GM23248 (cell line): ENCODE data around the gene ARFGAP2. TPM values are rescaled to one million over a fixed set of nuclear protein-coding genes. Genes with fewer than 3 reads are reported as not detected.

Source experiments
- DNase-seq: peaks from one replicate; pipeline ENCODE4 v3.0.0-alpha.2; 2015
- H2AFZ ChIP-seq: fragments of 200-600 bp; sonication (generic); 2 replicates; pipeline ENCODE4 v1.6.1; 2016; ENCODE audit warnings: antibody characterized with exemption
- H3F3A ChIP-seq: fragments of 200-600 bp; sonication (generic); 2 replicates; pipeline ENCODE4 v1.6.1; 2016; ENCODE audit warnings: mild to moderate bottlenecking, antibody characterized with exemption, mixed run types; ENCODE audit not compliant: insufficient read depth
- H3K27ac ChIP-seq: fragments of 200-600 bp; sonication (generic); 2 replicates; pipeline ENCODE4 v1.5.1; 2016; ENCODE audit warnings: mild to moderate bottlenecking
- H3K27me3 ChIP-seq: fragments of 200-600 bp; sonication (generic); replicated peaks from 2 replicates; pipeline ENCODE4 v1.6.1; 2016; ENCODE audit warnings: mild to moderate bottlenecking; ENCODE audit not compliant: insufficient read depth
- H3K36me3 ChIP-seq: fragments of 200-600 bp; sonication (generic); 2 replicates; pipeline ENCODE4 v1.6.1; 2016; ENCODE audit warnings: low read depth, mild to moderate bottlenecking
- H3K4me1 ChIP-seq: fragments of 200-600 bp; sonication (generic); 2 replicates; pipeline ENCODE4 v1.6.1; 2016; ENCODE audit warnings: mild to moderate bottlenecking; ENCODE audit not compliant: insufficient read depth
- H3K4me2 ChIP-seq: fragments of 200-600 bp; sonication (generic); one replicate; pipeline ENCODE4 v1.6.1; 2016; ENCODE audit warnings: mild to moderate bottlenecking; ENCODE audit not compliant: unreplicated experiment
- H3K4me3 ChIP-seq: fragments of 200-600 bp; sonication (generic); 2 replicates; pipeline ENCODE4 v1.5.1; 2016; ENCODE audit warnings: mild to moderate bottlenecking
- H3K79me2 ChIP-seq: fragments of 200-600 bp; sonication (generic); 2 replicates; pipeline ENCODE4 v1.6.1; 2016; ENCODE audit warnings: mild to moderate bottlenecking; ENCODE audit not compliant: insufficient read depth
- H3K9ac ChIP-seq: fragments of 200-600 bp; sonication (generic); 2 replicates; pipeline ENCODE4 v1.6.1; 2016; ENCODE audit warnings: mild to moderate bottlenecking
- H3K9me2 ChIP-seq: fragments of 200-600 bp; sonication (generic); 2 replicates; pipeline ENCODE4 v1.6.1; 2016; ENCODE audit warnings: mixed run types, mild to moderate bottlenecking, moderate library complexity; ENCODE audit not compliant: insufficient read depth
- H3K9me3 ChIP-seq: fragments of 200-600 bp; sonication (generic); one replicate; pipeline ENCODE4 v1.6.1; 2017; ENCODE audit warnings: low read depth
- H4K20me1 ChIP-seq: fragments of 200-600 bp; sonication (generic); 2 replicates; pipeline ENCODE4 v1.6.0; 2016; ENCODE audit not compliant: insufficient read depth
- EZH2 ChIP-seq: fragments of 200-600 bp; sonication (generic); IDR thresholded peaks from 2 replicates; pipeline ENCODE4 v1.6.1; 2018; ENCODE audit warnings: antibody characterized with exemption, mild to moderate bottlenecking; ENCODE audit not compliant: insufficient read depth, poor library complexity, severe bottlenecking
- EZH2phosphoT487 ChIP-seq: fragments of 200-600 bp; sonication (generic); IDR thresholded peaks from 2 replicates; pipeline ENCODE4 v1.6.1; 2018; ENCODE audit warnings: antibody characterized with exemption, moderate library complexity, mild to moderate bottlenecking, low read depth; ENCODE audit not compliant: insufficient read depth
- WGBS, 2 experiments: methylation state at CpG; one replicate each; pipeline ENCODE4 v1.1.6; 2015 to 2017; ENCODE audit warnings: low lambda C conversion rate in 2 of 2, low coverage in 1 of 2; ENCODE audit errors: missing lambda C conversion rate in 2 of 2; 5-methylcytosine and 5-hydroxymethylcytosine counted together
- in situ Hi-C: fragments of 300-500 bp; cut with MboI; formaldehyde crosslinking; loops from 2 replicates; pipeline ENCODE4 v1.15.0; 2020
- polyA plus RNA-seq: library from polyadenylated mRNA; unstranded; fragments of >200 nt; fragmentation: Nextera tagmentation; extraction: Ambion mirVana; gene quantifications from 2 replicates; pipeline ENCODE4 v1.2.1, GENCODE V29; 2016
- total RNA-seq: library from RNA; depleted of rRNA; stranded (reverse); fragments of >200 nt; shearing (Covaris generic); gene quantifications from 2 replicates; pipeline ENCODE4 v1.2.3, GENCODE V29; 2014

ARFGAP2 gene
- total and polyA plus RNA-seq, 2 experiments from 2014 or later = 45.7 to 131 TPM

DNA sequence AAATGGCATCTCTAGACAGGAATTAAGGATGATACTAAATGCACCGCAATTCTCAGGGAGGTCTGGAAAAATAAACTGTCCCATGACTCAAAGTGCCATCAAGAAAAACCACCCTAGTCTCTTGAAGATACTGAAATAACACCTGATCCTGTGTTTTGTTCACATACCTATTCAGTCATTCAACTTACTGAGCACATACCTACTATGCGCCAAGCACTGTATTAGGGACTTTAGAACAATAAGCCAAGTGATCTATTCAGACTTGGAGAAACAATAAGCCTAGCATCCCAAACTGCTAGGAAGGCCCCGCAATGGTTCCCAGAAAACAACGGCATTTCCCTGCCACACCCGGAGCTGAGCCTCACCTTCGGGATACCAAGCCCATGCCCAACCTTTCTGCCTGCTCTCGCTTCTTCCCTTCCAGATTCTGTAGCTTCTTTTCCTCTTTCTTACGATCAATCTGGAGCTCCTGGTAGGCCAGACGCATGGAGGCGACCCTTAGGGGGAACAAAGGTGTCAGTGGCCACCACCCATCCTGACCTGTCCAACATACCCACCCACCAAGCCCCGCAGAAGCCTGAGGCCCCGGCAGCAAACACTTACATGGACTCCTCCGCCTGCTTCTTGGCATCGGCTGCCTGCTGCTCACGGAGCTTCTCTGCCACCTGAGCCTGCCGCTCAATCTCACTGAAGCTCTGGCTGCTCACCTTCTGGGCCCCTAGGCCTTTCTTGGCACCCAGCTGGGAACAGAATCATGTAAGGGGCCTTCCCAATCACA lies 5.4 kb downstream of the ARFGAP2 start:
- H3K9me3 ChIP-seq = no peaks in the 10 kb centered on the region
- peaks cover 10% of the 10 kb centered on the region; the same call in 1 of the 2 replicates for H3K4me1 ChIP-seq
- peaks cover 95% of the 10 kb centered on the region for H3K79me2 ChIP-seq
- TF ChIP-seq EZH2phosphoT487 = no peak
- TF ChIP-seq EZH2 = no peak
- peaks cover 27% of the 10 kb centered on the region; the same call in 1 of the 2 replicates for H3K36me3 ChIP-seq
- H3K9ac ChIP-seq = no peak overlapping the region
- no peaks in the 10 kb centered on the region for H3F3A ChIP-seq
- no peaks in the 10 kb centered on the region for H4K20me1 ChIP-seq
- H3K9me2 ChIP-seq = no peaks in the 10 kb centered on the region
- DNase-seq = no peak
- in situ Hi-C loops = no loop called here
- no peaks in the 10 kb centered on the region for H3K27me3 ChIP-seq
- H3K27ac ChIP-seq = no peak overlapping the region
- 87 to 91% methylated on average over 16 of the region's 16 CpGs for WGBS, 2 experiments
- H2AFZ ChIP-seq = no peak overlapping the region
- no peak overlapping the region for H3K4me3 ChIP-seq
- H3K4me2 ChIP-seq = no peak overlapping the region

DNA sequence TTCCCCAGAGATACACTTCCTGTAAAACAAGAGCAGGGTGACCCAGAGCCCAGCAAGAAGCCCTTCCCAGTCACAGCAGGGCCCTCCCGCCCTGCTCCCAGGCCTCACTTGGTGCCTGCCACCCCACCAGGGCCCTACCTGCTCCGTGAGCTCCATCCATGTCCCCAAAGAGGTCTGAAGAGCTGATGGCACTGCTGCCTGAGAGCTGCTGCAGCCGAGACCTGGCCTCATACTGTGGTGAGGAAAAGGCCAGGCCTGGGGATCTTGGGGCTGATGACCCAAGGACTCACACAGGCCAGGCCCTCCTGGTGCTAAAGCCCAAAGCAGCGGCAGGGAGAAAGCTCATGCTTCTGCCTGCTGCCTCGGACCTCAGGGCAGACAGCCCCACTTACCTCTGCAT lies 10.3 kb downstream of the ARFGAP2 start:
- Histone ChIP-seq H3K36me3 (peaks cover 25% of the 10 kb centered on the region; the same call in 1 of the 2 replicates), H3K9me2 (no peaks in the 10 kb centered on the region), H2AFZ (no peak overlapping the region), H3K4me2 (no peak overlapping the region), H3K9ac (no peak overlapping the region), H3K9me3 (no peaks in the 10 kb centered on the region), H4K20me1 (no peaks in the 10 kb centered on the region), H3F3A (peaks cover 6% of the 10 kb centered on the region; the same call in 1 of the 2 replicates), H3K79me2 (peaks cover 48% of the 10 kb centered on the region), H3K27me3 (no peaks in the 10 kb centered on the region), H3K4me1 (no peaks in the 10 kb centered on the region), H3K27ac (no peak overlapping the region), H3K4me3 (no peak overlapping the region)
- TF ChIP-seq EZH2phosphoT487 (no peak), EZH2 (no peak)
- WGBS, 2 experiments = 96 to 99% methylated on average over 5 of the region's 5 CpGs
- in situ Hi-C loops = no loop called here
- DNase-seq = no peak

DNA sequence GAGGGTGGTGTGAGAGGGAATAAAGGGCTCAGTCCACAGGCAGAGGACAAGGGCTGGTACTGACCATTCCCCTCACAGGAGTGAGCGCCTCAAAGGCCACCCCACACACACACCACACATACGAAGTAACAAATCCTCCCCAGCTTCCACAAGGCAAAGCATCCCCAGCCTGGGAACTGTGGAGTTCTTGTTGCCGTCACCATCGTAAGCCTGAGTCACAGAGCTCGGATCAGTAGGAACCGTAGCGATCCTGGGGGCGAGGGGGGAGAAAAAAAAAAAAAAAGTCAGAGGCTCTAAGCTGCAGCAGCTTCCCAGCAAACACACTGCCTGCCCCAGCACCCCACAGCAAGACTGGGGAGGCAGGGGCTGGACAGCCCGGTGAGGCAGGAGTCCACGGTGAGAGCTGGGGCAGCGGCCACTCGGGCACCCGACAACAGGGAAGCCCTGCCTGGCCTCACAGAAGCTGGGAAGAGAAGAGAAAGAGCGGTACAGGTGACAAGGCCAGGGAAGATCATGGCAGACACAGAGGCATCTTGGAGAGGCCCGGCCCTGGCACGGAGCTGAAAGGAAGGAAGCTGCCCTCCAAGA lies 11.3 kb downstream of the ARFGAP2 start:
- Histone ChIP-seq H4K20me1 (no peaks in the 10 kb centered on the region), H3K9ac (no peak overlapping the region), H3K9me3 (no peaks in the 10 kb centered on the region), H3K9me2 (no peaks in the 10 kb centered on the region), H3K4me3 (no peak overlapping the region), H3K36me3 (peaks cover 19% of the 10 kb centered on the region; the same call in 1 of the 2 replicates), H2AFZ (no peak overlapping the region), H3F3A (peaks cover 6% of the 10 kb centered on the region; the same call in 1 of the 2 replicates), H3K27me3 (no peaks in the 10 kb centered on the region), H3K79me2 (peaks cover 38% of the 10 kb centered on the region), H3K4me2 (no peak overlapping the region), H3K4me1 (no peaks in the 10 kb centered on the region), H3K27ac (no peak overlapping the region)
- DNase-seq = no peak
- no peak for TF ChIP-seq EZH2phosphoT487
- TF ChIP-seq EZH2 = no peak
- WGBS, 2 experiments = 86 to 87% methylated on average over 16 of the region's 16 CpGs
- in situ Hi-C loops = no loop called here

DNA sequence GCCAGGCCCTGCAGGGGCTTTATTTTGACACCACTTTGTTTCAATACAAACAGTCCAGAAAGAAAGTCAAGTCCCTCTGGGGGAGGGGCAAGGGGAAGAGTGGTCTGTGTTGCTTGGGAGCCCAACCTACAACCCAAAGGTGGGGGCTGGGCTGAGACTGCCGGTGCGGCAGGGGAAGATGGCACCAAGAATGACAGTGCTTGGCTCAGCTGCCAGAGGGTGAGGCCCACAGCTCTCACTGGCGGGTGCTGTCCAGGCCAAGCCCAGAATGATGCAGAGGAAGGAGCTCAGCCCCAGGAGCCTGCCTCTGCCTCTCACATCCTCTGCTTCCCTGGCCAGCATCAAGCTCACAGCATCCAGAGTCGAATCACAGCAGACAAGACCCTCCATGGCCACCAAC lies 12.4 kb downstream of the ARFGAP2 start:
- Histone ChIP-seq H3K9me3 (no peaks in the 10 kb centered on the region), H4K20me1 (no peaks in the 10 kb centered on the region), H3K9me2 (no peaks in the 10 kb centered on the region), H3K79me2 (peaks cover 28% of the 10 kb centered on the region), H3K4me3 (no peak overlapping the region), H3K4me2 (no peak overlapping the region), H2AFZ (no peak overlapping the region), H3K27ac (no peak overlapping the region), H3K4me1 (no peaks in the 10 kb centered on the region), H3F3A (peaks cover 6% of the 10 kb centered on the region; the same call in 1 of the 2 replicates), H3K36me3 (peaks cover 19% of the 10 kb centered on the region; the same call in 1 of the 2 replicates), H3K27me3 (no peaks in the 10 kb centered on the region), H3K9ac (no peak overlapping the region)
- TF ChIP-seq EZH2phosphoT487 (no peak), EZH2 (no peak)
- WGBS, 2 experiments = 45 to 58% methylated on average over 4 of the region's 4 CpGs
- in situ Hi-C loops = no loop called here
- DNase-seq = no peak
